ENCODE results near the gene SERBP1. TPM values are rescaled to one million over a fixed set of nuclear protein-coding genes. Genes with fewer than 3 reads are reported as not detected.
"Not testable (repeated sequence)": the region's sequence is repeated elsewhere in the genome, so short reads cannot be mapped to it uniquely, and the experiment has no call there.

Gene SERBP1
- total RNA-seq, 1 donor from 2014 or later, result 288 TPM

DNA sequence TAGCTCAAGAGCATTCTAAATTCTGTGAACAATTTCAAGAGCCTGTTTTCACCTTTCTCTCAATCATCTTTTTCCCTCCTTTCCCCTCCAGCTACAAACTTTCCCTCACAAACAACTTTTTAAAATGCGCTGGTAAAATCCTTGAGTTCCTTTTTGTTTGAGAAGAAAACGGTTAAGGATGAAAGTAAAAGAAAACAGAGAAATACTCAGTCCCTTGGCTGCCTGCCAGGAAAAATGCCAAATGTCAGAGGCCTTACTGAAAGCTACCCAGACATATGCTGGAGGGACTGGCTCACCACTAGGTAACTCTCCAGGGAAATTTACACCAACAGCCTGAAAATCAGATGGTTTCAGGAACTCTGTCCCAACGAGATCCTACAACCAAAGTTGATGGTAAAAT is 11.0 kb upstream of the SERBP1 start:
- intact Hi-C loops (cut with micrococcal nuclease), result no loop called here

DNA sequence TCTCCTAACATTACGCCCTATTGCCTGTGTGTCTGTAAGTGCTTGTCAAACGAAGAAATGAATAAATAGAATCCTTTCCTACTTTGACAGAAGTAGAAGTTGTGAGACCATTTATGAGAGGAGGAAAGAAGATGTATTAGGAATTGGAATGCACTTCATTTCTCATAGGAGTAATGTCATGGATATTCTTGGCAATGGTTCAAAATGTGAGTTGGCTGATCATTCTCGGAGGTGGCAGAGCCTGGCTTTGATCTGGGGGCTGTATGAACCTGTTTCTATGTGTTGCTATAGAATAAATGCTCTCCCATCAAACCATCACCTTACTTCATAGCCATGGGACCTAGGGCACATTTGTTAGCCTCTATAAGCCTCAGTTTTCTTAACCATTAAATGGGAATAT is 10.1 kb upstream of the SERBP1 start:
- intact Hi-C loops (cut with micrococcal nuclease), result no loop called here

DNA sequence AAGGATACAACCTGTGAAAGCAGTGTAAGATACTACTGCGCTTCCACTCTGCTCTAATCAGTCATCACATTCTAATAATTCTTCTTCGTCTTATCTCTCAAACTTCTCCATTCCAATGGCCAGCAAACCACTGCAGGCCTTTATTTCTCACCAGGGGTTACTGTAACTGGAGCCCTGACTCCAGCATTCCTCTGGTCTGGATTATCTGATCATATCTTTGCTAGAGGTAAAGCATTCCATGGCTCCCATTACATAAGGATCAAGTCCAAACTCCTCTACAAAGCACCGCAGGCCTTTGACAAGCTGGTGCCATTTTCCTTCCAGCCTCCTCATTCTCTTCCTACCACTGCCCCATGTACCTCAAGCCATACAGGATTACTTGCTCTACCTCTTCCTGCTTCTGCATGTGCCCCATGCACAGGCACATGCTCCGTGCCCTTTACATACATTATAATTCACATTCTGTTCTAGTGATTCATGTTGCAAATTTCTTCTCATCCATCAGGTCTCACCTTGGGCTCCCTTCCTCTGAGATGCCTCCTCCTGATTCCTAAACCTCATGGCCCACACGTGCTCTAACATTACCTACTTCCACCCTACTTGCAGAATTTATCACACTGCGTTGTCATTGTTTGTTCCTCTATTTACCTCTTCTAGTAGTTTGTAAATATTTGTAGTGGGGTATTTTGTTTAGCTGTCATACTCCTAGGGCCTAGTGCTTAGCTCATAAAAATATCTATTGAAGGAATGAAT is 9.3 kb upstream of the SERBP1 start:
- intact Hi-C loops (cut with micrococcal nuclease), result loop anchor here (10.0 kb wide), 1 partner anchor 1055 kb away; the partner anchor contains the start of gene DEPDC1

DNA sequence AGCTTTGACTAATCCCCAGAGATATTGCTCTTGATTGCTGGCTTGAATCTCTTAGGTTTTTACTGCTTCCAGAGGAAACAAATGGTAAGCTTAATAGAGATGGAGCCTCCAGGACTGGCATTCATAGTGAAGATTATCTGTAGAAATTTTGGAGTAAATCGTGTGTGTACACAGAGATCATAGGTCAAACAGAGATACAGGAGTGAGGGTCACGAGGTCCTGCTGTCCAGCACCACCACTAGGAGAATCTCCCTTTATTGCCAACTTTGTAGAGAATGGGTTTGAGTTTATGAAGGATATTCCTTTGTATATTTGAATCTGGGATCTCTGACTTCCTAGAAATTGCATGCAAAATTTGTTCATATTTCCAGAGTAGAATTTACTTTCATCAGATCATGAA is 7.8 kb upstream of the SERBP1 start:
- intact Hi-C loops (cut with micrococcal nuclease), result loop anchor here (10.0 kb wide), 1 partner anchor 1057 kb away; the partner anchor contains the start of gene DEPDC1

DNA sequence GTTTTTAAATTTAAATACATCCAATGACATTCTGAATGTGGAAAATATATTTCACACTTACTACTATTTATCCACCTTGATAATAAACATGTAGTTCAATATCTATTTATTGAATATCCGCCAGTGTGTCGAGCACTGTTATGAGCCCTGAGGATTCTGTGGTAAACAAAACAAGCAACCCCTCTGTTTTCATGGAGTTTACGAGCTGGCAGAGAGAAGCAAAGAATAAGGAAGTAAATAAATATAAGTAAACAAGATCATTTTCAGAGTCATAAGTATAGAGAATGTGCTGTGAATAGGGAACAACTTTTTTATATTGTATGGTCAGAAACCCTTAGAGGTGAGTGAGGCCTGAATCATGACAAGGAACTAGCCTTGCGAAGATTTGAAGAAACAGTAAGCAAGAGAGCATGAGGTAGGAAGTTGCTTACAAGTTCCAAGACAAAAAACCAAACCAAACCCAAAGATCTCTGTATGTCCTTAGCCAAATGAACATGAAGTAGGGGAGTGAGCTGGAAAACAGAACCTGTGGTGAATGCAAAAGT is 6.4 kb upstream of the SERBP1 start:
- intact Hi-C loops (cut with micrococcal nuclease), result loop anchor here (10.0 kb wide), 1 partner anchor 1058 kb away; the partner anchor contains the start of gene DEPDC1

DNA sequence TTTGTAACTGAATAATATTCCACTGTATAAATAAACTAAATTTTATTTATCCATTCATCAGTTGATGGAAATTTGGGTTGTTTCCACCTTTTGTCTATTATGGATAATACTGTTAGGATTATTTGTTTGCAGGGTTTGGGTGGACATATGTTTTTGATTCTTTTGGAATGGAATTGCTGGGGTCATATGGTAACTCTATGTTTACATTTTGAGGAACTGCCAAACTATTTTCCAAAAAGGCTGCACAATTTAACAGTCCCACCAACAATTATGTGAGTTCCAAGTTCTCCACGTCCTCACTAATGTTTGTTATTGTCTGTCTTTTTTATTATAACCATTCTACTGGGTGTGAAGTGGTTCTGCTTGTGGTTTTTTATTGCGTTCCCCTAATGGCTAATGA is 4.3 kb upstream of the SERBP1 start:
- intact Hi-C loops (cut with micrococcal nuclease), result loop anchor here (5.0 to 10.0 kb wide), 3 partner anchors 287 to 1060 kb away; partner anchors contain the start of gene DEPDC1

DNA sequence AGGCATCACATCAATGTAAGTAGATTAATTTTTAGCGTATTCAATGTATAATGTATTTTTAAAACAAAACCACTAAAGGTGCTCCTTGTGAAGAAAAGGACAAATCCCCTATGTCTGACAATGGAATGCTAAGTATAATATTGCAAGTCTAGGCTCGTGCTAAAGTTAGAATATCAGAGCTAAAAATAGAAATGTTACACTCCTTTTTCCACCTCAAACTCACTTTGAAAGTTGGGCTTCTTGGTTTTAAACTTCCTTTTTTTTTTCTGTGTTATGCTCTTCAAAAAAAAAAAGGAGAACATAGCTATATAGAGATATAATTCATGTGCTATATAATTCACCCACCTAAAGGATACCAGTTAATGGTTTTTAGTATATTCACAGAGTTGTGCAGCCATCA is 3.6 kb upstream of the SERBP1 start:
- intact Hi-C loops (cut with micrococcal nuclease), result loop anchor here (5.0 to 10.0 kb wide), 3 partner anchors 287 to 1061 kb away; partner anchors contain the start of gene DEPDC1

DNA sequence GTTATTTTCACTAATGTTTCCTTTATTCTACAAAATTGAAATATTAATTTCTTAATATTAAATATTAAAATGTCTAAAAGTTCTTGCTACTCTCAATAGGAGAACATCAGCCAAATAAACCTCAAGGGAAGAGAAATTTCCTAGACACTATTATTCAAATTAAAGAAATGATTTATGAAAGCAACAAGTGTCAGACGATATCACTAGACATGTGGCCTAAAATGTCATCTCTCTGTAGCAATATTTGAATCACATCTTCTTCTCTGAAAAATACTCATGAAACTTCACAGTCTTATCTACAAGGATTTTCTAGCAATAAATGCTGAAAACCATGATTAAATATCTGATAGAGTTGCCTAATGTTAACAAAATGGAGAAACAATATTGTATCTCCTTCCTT is 2.5 kb upstream of the SERBP1 start:
- intact Hi-C loops (cut with micrococcal nuclease), result loop anchor here (5.0 to 10.0 kb wide), 3 partner anchors 285 to 1062 kb away; partner anchors contain the start of gene DEPDC1

DNA sequence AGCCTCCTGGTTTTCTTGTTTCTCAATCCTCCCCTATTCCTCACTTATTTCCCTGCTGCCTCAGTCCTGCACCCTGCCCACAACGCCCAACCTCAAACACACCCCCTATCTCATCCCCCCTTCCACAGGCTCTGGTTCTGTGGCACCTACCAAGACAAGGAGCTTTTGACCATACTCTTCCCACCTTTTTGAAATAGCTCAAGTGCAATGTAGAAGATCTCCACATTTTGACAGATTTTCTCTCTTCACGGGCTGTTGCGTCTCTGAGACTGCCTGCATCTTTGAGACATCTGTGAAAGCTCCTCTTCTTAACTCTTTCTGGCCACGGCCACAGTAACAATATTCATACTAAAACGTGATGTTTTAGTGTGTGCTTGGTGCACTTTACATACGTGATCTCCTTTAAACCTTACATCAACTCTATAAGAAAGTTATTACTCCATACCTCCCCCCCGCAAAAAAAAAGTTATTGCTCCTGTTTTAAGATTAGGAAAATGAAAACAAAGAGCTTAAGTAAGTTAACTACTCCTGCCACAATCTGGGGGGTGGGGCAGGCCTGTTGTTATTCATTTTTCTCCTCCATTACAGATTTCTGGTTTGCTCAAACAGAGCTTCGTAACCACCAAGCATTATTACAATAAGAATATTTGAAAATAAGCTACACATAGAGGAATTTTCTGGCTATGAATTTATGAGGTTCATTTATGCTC is 1.8 kb upstream of the SERBP1 start:
- intact Hi-C loops (cut with micrococcal nuclease), result loop anchor here (1.0 to 10.0 kb wide), 8 partner anchors 68 to 1620 kb away; partner anchors contain the start of gene DEPDC1

DNA sequence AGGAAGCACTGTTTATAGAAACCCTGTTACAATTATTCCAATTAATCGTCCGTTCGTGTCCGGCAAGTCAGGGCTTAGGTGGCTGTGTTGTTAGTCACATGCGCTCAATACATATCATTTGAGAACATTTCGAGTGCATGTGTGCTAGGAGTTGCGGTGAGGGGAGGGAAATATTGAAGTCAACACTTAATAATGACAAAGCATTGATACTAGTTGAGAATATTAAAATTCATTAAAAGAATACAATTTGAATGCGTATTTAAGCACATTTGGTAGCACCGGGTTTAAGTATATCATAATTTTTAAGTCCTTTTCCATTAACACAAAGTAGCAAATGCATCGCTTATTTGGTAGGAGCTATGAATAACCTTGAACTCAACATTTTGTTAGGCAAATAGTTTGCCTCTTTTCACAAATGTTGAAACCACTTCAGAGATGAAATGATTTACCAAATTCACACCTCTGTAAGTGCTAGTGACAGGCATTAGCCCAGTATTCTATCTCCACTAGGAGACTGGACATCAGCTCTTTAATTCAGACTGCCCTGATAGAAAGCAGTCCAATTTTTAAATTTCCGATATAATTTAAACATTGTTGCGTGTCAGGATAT is 1.1 kb upstream of the SERBP1 start:
- intact Hi-C loops (cut with micrococcal nuclease), result loop anchor here (1.0 to 10.0 kb wide), 8 partner anchors 69 to 1619 kb away; partner anchors contain the start of gene DEPDC1

DNA sequence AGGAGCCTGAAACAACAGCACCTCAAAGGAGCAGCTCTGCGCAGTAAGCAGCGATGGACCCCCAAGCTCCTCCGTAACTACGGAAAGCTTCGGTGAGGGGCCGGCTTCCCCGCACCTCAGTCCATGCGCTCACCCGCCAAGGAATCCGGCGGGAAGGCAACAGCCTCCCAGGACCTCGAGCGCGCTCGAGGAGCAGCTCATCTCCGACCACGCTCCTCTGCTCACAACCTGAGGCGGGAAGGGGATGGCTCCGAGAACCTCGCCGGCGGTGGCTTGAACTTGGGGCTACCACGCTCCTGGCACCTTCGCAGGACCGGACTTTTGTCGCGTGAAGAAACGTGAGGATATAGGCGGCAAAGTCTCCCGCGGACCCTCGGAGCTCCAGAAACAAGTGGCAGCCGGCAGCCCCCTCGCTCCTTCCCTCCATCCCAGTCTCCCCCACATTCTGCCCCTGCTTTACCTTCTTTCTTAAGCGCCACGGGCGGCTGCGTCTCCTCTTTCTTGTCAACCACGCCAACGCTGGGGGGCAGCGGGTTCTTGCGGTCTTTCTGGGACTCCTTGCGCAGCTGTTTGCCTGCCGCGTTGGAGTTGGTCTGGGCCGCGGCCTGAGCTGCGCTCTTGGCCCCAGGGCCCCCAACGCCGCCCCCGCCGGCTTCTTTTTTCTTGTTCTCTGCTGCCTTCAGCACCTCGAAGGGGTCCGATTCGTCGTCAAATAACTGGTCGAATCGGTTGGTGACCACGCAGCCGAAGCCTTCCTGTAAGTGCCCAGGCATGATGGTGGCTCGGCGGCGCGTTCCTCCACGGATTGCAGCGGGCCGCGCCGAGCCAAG is 459 bp downstream of the SERBP1 start:
- intact Hi-C loops (cut with micrococcal nuclease), result loop anchor here (1.0 to 10.0 kb wide), 19 partner anchors 15 to 2005 kb away; partner anchors contain the start of genes DEPDC1, GADD45A, IL12RB2 and LEPR

DNA sequence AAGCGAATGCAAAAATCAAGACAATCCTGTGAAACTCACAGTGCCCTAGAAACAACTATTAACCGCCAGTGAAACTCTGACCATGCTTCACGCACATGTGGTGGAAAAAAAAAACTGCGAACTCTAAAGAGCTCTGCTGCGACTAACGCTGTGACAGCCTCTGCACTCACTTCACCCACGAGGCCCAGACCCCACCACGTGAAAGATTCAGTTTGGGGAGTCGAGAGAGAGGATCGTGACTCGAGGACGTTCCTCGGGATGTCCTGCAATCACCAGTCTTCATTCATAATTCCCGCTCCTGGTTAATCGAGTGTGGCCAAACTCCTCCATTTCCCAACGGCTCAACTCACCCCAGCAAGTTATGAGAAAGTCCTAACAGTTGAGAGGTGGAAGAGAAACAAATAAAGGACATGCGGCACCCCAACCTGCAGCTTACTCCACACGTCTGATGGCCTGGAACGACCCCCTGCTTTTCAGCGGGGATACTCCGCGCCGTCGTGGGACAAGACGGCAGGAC is 1.1 kb downstream of the SERBP1 start:
- intact Hi-C loops (cut with micrococcal nuclease), result loop anchor here (2.0 to 10.0 kb wide), 5 partner anchors 14 to 2004 kb away; partner anchors contain the start of genes LEPR and LEPROT

DNA sequence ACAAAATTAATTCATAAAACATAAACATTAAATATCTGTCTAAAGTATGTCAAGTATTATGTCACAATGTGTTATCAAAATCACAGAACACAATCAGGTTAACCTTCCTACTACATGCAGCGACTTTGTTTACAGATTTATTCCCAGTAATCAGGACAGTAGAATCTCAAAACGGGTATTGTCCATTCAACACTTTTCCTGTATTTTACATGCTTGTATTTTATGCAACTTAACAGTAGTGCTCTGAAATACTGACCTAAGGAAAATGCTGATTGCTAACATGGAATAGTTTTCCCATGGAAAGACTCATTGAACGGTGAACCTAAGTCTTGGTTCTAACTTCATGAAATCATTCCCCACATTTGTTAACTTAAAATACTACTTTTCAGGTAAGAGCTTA is 2.3 kb downstream of the SERBP1 start:
- intact Hi-C loops (cut with micrococcal nuclease), result loop anchor here (1.0 to 10.0 kb wide), 6 partner anchors 9 to 2003 kb away; partner anchors contain the start of genes LEPR and LEPROT

DNA sequence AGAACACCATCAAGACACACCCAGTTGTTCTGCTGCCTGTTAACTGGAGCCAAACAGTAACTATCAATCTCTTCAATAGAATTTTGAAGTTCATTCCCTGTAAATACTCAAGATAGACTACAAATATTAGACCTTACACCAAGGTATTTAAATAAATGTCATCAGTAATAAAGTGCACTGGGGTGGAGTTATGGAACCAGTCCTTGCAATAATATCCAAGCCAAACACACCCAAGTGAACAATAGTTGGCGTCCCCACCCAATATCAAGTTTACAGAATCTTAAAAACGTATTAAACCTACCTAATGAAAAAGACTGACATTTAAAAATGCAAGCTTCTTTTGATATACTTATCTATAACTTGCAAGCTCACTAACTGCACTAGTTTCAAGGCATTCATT is 2.7 kb downstream of the SERBP1 start:
- intact Hi-C loops (cut with micrococcal nuclease), result loop anchor here (1.0 to 10.0 kb wide), 5 partner anchors 8 to 2003 kb away; partner anchors contain the start of genes LEPR and LEPROT

DNA sequence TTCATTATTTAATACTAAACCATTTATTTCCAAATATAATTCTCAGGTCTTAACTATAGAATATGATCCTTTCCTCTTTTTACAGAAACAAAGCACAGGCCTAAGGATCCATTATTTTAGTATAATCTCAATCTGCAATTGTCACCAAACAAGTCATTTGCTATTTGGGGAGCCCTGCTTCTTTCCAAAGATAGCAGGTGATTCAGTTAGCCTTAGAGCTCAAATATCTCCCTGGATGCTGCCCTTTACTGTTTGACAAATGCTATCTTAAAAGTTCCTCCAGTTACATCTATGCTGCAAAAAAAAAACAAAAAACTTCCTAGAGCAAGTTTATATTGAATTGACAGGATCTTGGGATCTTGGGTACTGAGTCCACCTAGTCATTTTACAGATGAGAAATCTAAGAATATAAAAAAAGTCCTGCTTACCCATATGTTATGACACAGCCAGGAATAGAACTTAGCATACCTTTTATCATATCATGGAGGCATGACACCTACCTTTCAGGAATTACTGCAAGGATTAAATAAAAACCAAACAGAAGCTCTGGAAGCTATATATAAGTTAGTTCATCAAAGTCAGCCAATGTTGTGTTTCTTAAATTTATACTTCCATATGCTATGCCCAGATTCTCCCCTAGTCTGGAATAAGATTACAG is 9.2 kb downstream of the SERBP1 start:
- intact Hi-C loops (cut with micrococcal nuclease), result loop anchor here (2.0 to 10.0 kb wide), 2 partner anchors 14 to 1996 kb away; partner anchors contain the start of genes LEPR and LEPROT

DNA sequence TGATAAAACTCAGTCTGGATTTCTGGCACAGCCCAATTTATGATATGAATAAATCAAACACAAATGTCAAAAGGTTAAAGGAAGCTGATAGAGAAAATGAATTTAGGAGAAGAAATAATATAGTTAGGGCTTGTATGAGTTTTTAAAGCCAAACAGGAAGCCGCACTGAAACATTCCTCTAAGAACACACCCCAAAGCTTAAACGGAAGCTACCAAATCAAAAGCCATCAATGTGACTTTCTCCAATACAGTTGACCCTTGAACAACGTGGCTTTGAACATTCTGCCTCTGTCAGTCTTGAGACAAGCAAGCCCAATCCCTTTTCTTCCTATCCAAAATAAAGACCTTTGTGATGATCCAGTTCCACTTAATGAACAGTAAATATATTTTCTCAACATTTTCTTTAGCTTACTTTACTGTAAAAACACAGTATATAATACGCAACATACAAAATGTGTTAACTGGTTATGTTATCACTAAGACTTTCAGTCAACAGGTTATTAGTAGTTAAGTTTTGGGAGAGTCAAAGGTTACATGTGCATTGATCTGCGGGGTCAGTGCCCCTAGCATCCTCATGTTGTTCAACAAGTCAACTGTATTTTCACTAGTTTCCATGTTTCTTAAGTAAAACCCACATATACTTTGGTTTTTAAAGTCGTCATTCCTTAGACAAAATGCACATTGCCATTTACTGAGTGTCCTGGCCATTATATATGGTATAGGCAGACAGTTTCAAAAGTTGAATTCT is 11.2 kb downstream of the SERBP1 start:
- intact Hi-C loops (cut with micrococcal nuclease), result loop anchor here (1.0 kb wide), 1 partner anchor 8 kb away; no protein-coding TSS in a partner anchor

DNA sequence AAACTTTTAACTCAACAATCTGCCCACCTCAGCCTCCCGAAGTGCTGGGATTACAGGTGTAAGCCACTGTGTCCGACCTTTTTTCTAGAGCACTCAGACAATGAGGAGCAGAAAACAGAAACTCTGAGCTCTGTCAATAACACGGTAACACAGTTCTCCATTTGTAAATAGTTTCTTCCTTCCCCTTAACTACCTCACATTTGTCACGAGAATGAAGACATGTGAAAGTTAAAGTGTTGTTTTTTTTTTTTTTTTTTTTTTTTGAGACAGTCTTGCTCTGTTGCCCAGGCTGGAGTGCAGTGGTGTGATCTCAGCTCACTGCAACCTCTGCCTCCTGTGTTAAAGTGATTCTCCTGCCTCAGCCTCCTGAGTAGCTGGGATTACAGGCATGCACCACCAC is 12.5 kb downstream of the SERBP1 start:
- intact Hi-C loops (cut with micrococcal nuclease), result not testable (repeated sequence)

DNA sequence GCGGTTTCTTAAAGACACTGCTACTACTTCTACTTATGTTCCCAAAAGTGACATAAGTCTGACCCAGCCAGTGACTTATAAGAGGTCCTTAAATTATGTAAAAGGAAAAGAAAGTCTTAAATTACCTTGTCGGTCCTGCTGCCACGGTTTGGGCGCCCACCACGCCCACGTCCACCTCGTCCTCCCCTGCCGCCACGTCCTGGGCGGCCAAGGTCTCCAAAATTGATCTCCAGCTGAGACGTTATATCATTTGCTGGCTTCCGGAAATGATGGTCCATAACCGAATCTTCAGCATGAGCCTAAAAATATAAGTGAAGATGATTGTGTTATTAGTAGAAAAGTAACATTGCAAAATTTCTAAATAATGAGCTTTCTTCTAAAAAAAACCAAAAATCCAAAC is 15.2 kb downstream of the SERBP1 start:
- intact Hi-C loops (cut with micrococcal nuclease), result loop anchor here (2.0 kb wide), 1 partner anchor 14 kb away; no protein-coding TSS in a partner anchor

All from T-helper 1 cell treated with Interleukin-12 subunit alpha and Interleukin-12 subunit beta and Interleukin-4 antibody, amounts not matched to agents 30 ng/mL and 1 ng/mL, for 36 hours (primary cell).